ENCODE data around the gene MARK2.

Gene MARK2

DNA sequence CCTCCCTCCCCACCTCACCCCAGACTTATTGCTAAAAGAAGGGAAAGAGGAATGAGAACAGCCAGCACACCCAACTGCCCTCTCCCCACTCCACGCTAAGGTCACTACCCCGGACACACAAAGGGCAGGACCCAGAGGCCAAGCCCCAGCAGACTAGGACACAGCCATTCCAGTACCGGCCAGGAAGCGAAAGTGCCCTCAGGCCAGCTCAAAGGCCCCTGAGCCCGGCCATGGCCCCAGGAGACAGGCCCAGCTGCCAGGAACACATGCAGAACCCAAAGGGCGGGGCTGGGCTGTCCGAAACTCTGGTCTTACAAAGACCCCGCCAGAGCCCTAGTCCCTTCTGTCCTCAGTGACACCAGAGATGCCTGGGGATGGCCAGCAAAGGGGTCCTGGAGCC lies 72.5 kb downstream of the MARK2 start:
- FAIRE-seq = no peak

DNA sequence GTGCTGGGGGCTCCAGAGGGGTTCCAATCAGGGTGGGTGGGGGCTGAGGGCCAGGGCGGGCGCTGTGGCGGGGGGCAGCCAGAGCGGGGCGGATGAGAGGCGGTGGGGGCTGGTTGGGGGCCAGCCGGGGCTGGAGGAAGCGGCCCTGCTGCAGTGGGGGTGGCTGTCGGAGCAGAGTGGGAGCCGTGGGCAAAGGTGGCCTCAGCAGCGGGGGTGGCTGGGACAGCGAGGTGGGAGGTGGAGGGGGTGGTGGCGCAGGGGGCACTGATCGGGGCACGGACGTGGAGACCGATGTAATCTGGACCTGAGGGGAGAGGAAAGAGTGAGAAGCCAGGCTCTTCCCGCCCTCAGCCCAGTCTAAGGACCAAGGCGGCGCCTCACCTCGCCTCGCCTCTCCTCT lies 73.0 kb downstream of the MARK2 start:
- FAIRE-seq = no peak

GRCh38 chr11:63912678-63913077 lies 73.8 kb downstream of the MARK2 start:
- no peak for FAIRE-seq

DNA sequence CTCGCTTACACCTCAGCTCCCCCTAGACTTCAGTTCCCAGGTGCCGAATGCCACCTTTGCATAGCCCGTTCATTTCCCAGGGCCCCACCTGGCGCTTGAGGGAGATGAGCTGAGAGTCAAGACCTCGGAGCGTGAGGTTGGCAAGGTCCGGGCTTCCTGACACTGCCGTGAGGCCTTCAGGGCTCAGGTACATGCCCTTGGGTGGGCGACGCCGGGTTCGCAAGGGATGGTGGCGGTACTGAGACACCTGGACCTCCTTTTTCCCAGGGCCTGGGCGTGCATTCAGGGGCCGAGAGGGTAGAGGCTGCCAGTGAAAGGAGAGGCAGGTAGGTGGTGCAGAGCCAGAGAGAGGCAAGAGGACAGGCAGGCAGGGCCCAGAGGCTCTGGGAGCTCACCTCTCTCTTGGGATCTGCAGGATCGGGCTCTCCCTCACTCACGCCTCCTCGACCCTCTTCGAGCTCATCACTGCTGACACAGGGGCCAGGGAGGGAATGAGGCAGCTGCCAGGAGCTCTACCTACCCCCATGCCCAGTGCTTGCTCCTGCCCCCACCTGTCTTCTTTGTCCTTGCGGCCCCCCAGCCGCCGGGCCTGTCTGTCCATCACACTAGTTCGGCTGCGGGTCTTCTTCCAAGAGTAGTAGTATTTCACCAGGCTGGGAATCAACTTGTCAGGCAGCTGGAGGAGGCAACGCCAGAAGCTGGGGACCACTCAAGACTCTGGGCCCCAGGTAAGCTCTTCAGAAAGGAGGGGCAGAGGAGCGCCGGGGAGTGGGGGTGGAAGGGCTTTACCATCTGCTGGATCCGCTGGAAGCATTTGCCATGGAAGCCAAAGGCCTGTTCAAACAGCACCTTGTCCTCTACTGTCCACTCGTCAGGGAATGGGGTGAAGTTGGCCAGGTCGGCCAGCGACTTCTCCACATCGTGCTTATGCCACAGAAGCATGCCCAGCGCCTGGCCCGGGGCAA lies 75.2 kb downstream of the MARK2 start:
- FAIRE-seq = no peak

- FAIRE-seq = no peak
Observed at GRCh38 chr11:63914896-63915691, 76.2 kb downstream of the MARK2 start.

GRCh38 chr11:63915961-63916836 lies 77.3 kb downstream of the MARK2 start:
- no peak for FAIRE-seq

DNA sequence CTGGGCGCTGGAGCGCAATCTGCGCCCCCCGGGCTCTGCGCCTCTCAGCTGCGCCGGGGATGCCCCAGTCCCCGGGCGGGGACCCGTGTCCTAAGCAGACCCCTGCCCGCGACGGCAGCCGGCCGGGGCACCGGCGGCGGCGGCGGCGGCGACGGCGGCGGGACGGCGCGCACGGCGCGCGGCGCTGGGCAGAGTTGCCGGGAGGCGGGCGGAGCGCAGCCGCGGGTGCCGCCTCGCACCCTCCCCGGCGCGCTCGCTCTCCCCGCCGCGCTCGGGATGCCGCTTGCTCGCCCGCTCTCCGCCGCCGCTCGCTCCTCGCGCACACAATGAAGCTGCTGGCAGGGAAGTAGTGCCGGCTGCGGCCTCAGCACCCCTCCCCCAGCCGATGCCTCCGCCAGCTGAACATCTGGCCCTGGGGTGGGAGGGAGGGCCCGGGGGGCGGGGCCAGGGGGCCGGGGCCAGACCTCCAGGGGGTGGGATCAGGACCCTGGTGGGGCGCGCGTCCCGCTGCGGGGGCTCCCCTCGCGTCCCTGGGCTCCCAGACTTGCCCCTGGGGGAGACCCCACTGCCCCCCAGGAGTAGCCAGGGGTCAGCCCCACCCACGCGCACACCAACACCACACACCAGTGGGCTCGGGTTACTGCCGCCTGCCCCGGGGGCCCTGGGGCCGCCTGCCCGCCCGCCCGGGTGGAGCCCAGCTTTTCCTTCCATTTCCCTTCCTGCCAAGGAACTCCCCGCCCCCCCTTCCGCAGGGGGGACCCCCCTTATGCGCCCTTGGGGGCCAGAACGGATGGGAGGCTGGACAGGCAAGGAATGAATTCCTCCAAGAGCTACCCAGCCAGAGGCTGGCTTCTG lies 78.2 kb downstream of the MARK2 start, which contains the start of gene RCOR2:
Gene RCOR2, minus strand, starts transcription at position 328 of the 855 bp plus-strand sequence. CDS start 708 bp downstream, outside the sequence.
- no peak for FAIRE-seq

DNA sequence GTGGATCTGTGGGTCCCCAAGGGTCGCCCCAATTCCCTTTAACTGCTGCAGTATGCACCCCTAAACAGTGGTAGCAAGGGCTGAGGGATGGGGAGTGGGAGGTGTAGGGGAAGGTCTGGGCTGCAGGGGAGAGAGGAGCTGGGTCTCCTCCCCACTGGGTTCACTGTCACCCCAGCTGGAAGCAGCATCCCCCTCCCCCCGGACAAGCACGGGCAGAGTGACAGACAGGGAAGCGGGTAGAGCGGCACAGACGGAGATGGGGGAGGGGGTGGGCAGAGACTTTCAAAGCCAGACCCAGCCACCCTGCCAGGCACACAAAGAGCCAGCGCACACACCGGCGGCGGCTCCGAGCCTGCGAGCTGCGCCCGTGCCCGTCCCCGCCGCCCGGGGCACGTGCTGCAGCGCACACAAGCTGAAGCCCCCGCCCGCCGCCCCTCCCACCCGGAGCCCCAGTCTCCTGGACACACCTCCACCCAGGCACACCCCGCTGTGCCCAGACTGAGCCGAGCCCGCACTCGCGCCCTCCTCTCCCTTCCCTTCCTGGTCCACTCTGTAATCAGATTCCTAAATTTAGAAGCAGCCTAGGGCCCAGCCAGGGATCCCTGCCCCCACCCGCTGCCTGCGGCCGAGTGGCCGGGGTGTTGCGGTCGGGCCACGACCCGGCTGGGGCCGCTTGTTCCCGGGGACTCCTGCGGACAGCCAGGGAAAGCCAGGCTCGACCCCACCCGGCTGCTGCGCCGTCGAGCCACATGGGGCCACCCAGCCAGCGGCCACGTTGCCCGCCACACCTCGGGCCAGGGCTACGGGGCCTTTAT lies 79.0 kb downstream of the MARK2 start:
- FAIRE-seq = no peak

DNA sequence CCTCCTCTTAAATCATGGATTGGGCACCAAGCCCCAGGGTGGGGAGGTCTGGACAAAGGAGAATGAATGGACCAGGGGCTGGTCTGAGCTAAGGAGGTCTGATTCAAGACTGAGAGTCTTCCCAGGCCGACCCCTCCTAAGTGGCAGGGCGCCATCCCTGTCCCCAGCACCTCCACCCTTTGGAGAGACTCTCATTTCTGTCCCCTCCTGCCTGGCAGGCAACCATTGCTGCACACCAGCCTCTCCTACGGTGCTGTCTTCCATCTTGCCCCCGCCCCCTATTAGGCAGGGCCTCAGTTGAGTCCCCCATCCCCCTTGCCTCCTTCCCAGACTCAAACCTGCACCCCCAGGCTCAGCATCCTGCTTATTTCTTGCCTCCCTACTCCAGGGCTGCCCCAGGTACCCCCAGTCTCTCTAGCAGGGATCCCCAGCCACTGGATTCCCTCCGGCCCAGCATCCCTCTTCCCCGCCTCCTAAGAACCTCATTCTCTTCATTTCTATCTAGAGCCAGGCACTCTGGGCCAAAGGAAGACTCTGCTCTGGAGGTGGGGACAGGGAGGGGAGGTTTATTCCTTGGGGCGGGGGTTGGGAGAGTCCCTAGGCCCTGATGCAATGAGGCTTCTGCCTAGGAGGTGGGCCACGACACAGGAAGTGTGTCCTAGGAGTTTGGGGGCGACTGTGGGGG lies 79.7 kb downstream of the MARK2 start:
- no peak for FAIRE-seq

DNA sequence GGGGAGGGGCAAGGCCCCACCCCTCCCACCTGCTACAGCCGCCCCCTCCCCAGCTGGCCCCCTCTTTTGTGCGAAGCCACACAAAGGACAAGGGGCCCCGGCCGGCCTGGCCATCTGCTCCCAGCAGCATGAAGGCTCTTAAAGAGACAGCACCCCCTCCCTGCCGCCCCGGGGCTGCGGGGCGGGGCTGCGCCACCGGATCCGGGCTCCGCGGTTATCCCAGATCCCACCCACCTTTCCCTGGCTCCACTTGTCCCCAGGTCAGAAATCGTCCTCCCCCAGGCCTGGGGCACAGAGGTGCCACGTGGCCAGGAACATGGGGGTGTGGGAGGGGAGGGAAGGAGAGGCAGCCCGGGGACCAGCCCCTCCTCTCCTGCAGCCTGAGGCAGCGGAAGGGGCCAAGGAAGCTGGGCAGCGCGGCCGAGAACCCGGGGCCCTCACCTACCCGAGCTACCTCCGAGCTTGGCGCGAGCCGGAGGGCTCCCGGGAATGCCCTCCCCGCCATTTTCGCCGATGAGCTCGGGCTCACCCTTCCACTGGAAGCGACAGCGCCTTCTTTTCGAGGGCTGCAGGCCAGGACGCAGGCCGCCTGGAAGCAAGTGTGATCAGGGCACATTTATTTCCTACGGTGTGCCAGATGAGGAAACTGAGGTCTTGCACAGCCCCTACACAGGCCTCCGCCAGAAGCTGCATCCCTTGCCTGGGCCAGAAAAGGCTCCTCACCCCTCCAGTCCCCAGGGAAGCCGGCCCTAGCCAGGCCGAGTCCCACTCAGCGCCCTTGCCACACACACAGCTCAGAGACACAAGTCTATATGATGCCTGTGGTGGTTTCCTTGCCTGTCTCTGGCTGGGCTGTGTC lies 80.6 kb downstream of the MARK2 start:
- FAIRE-seq = no peak

- FAIRE-seq = no peak
Observed at GRCh38 chr11:63920126-63920938, 81.4 kb downstream of the MARK2 start.

GRCh38 chr11:63920939-63921417 lies 82.1 kb downstream of the MARK2 start:
- FAIRE-seq = no peak

GRCh38 chr11:63922673-63923192 lies 83.8 kb downstream of the MARK2 start:
- no peak for FAIRE-seq

DNA sequence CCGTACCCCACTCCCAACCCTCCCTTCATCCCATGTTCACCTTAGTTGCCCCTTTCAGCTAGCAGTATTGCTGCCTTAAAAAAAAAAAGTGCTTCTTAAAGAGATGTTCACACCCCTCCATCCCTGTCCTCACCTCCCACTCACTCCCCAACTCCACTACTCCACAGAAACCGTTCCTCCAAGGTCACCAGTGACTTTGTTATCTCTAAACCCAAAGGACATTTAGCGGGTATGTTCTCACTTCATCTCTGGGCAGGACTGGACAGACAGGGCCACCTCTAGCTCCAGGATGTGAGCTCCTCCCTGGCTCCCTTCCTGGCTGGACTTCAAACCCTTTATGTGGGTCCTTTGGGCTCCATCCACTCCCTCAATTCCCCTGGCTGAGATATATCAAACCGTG lies 84.4 kb downstream of the MARK2 start:
- FAIRE-seq = no peak

- FAIRE-seq = no peak
Observed at GRCh38 chr11:63929616-63930015, 90.7 kb downstream of the MARK2 start.

- FAIRE-seq = no peak
Observed at GRCh38 chr11:63931045-63931444, 92.1 kb downstream of the MARK2 start.

- no peak for FAIRE-seq
Observed at GRCh38 chr11:63931876-63932275, 93.0 kb downstream of the MARK2 start.

GRCh38 chr11:63933459-63933858 lies 94.5 kb downstream of the MARK2 start:
- FAIRE-seq = no peak
